Spleen (tissue), 7 donors: ENCODE results near the gene ETV6.

Experiments
- POLR2A ChIP-seq, 3 donors: fragments of 450-650 bp; IDR thresholded peaks; one replicate each; pipeline ENCODE4 v1.5.1; 2017; ENCODE audit warnings: antibody characterized with exemption in 3 of 3, mild to moderate bottlenecking in 1 of 3
- TF ChIP-seq, protein P1 (sequence below), 11 experiments: fragments of 200-600 bp in 7 of 11; fragments of 450-650 bp in 4 of 11; sonication (generic) in 4 of 11; IDR thresholded peaks in 8 of 11; conservative IDR thresholded peaks in 3 of 11; 1 replicate in 7 of 11; 2 replicates in 4 of 11; pipeline versions ENCODE4 v1.4.0 to v1.8.0; 2016 to 2021; ENCODE audit warnings: antibody characterized with exemption in 11 of 11, inconsistent platforms in 4 of 11, mild to moderate bottlenecking in 1 of 11
- donor health status: DM: no; HTN: no; CAD: no; lungs with moderate emphysema.
- donor health status: DM: no; HTN: no; CAD: no.
- donor health status: DM: no; HTN: no; CAD: no.

DNA sequence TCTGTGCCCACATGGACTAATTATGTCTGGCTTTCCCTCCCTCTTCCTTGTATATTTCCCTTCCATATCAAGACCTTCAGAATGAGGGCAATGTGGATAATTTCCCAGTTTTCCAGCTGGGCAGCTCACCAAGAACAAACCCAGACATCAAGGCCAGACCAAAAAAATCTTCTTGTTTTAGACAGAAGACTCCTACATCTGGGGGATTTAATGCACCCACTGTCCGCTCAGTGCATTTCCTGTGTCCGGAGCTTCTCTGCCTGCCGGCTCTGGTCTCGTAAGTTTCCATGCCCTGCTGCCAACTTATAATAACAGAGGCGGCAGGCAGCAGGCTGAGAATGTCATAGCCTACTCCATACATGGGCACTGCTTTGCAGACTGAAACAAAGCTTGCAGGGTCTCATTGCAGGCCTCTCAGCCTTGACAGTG lies 214.0 kb downstream of the ETV6 start:
- TF ChIP-seq, protein P1, sequence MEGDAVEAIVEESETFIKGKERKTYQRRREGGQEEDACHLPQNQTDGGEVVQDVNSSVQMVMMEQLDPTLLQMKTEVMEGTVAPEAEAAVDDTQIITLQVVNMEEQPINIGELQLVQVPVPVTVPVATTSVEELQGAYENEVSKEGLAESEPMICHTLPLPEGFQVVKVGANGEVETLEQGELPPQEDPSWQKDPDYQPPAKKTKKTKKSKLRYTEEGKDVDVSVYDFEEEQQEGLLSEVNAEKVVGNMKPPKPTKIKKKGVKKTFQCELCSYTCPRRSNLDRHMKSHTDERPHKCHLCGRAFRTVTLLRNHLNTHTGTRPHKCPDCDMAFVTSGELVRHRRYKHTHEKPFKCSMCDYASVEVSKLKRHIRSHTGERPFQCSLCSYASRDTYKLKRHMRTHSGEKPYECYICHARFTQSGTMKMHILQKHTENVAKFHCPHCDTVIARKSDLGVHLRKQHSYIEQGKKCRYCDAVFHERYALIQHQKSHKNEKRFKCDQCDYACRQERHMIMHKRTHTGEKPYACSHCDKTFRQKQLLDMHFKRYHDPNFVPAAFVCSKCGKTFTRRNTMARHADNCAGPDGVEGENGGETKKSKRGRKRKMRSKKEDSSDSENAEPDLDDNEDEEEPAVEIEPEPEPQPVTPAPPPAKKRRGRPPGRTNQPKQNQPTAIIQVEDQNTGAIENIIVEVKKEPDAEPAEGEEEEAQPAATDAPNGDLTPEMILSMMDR (IDR thresholded peaks at IDR 0.05 in 8 of 11, conservative IDR thresholded peaks at IDR 0.05 in 3 of 11), result no peak
- no peak for TF ChIP-seq POLR2A (IDR thresholded peaks at IDR 0.05)
